SKM-1 treated with dmso at 0.1 percent for 144 hours (cell line): Measurements from ENCODE around the gene SMIM22.

Experiments used
- DNase-seq: peaks from one replicate; lab custom pipeline; 2025; ENCODE audit not compliant: unreplicated experiment; lab: John Stamatoyannopoulos, UW

SMIM22 gene, protein sequence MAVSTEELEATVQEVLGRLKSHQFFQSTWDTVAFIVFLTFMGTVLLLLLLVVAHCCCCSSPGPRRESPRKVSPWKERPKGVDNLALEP

DNA sequence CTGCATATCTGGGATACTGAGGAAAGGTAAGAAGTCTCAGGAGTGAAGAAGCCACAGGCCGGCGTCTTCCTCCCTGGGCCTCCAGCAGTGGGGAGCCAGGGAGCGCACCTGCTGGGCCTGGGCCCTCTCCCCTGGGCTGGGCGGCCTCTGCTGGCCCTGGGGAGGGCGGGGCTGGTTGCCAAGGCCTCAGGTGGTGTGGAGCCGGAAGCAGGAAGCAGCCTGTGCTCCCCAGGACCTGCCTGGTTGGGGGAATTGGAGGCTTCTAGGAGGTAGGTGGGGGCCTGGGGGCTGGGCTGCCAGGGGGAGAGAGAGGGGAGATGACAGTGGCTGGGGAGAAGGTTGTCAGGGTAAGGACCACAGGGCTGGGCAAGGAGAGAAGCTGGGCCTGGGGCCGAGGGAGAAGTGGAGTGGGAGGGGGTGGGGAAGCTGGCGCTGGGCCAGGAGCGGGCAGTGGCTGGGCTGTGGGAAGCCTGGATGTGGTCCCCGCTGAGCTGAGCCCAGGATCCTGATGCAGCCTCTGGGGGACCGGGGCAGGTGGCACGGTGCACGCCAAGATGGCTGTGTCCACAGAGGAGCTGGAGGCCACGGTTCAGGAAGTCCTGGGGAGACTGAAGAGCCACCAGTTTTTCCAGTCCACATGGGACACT, at the start of gene SMIM22:
SMIM22 (plus strand) TSS at position 189 of the 647 bp plus-strand sequence; CDS start at position 555, 366 bp downstream.
- no peak for DNase-seq

DNA sequence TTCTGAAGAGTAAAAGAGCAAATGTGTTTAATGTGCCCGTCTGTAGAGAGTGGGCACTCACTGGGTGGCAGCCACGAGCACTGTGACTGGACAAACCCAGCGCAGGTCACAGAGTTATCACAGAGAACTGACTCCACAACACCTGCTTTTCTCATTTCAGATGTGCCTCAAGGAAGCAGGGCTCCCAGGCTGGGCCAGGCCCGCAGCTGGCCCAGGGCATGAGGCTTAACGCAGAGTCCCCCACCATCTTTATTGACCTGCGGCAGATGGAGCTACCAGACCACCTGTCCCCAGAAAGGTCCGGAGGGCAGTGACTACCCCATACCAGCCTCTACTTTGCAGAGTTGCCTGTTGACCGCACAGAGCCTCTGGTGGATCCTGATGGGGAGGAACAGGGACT, 49.0 kb upstream of the SMIM22 start:
- no peak for DNase-seq

DNA sequence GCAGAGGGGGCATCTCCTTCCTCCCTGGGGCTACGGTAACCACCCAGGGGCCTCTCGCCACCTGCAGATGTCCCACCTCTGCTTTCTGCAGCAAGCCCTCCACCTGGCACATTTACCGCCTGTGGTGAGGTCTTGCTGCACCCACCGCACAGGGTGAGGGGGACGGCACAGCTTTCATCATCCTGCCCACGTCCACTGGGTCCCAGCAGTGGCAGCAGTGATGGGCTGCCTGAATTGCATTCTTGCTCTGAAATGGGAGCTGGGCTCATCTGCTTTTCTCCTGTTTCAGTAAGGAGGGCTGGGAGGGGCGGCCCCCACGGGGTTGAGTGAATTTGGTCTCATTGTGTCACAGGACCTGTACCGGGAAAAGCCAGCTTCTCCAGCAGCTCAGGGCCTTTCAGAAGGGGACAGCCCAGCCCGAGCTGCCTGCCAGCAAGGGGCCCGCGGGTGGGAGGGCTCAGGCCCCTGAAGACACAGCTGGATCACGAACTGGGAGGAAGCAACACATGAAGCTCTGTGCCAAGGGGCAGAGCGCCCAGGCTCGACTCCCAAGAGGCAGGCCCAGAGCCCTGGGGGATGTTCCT, 48.1 kb upstream of the SMIM22 start:
- no peak for DNase-seq

DNA sequence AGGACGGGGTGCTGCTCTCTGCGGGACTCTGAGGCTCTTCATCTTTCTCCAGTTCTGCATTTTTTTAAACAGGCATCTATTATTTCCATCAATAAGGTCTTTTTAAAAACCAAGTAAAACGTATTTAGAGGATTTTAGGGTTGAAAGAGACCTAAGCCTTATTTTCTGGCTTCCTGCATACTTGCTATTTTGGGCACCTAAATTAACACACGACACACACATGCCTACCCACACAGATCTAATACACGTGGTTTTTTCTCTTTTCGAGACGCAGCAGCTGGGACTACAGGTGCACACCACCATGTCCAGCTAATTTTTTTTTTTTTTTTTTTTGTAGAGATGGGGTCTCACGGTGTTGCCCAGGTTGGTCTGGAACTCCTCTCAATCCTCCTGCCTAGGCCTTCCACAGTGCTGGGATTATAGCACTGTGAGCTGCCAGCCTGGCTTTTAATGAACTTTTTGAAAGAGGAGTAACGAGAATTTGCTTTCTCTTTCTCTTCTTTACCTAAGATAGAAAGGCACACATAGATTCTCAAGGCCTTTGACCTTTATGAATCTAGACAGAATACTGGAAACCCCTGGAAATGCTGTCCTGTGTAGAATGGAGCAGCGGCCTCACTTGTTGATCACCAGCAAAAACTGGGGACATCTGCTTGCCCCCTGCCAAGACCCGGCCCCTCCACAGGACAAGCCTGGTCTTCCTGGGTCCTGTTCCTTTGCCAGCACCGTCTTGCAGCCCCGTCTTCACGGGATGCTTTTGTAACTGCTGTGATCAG, 47.1 kb upstream of the SMIM22 start:
- no peak for DNase-seq

DNA sequence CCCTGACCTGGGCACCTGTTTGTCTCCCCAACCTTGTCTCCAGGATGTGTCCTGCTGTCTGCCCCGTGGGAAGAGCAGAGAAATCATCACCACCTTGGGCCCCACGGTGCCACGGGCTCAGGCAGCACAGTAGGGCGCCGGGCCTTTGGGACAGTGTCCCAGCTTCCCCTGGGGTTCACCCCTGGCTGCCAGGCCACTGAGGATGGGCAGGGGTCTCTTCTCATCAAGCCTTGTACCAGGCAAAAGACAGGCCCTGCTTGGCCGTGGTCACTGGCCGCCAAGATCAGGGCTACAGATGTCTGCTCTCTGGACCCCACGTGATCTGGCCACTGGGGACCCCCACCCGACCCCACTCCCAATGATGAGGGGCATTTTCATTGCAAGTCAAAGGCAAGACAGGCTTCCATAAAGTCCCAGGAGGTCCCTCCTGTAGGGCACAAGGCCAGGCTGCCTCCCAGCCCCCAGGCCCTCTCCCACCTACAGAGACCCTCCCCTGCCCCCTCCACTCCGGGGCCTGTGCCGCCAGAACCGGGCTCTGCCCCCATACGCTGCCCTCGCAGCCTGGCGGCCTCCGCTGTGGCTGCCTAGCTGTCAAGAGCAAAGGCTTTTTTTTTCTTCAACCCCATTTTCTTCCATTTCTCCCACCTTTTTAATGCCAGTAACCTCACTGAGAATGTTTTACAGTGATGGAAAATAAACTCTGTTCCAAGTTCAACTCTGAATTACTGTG, 46.3 kb upstream of the SMIM22 start:
- no peak for DNase-seq

DNA sequence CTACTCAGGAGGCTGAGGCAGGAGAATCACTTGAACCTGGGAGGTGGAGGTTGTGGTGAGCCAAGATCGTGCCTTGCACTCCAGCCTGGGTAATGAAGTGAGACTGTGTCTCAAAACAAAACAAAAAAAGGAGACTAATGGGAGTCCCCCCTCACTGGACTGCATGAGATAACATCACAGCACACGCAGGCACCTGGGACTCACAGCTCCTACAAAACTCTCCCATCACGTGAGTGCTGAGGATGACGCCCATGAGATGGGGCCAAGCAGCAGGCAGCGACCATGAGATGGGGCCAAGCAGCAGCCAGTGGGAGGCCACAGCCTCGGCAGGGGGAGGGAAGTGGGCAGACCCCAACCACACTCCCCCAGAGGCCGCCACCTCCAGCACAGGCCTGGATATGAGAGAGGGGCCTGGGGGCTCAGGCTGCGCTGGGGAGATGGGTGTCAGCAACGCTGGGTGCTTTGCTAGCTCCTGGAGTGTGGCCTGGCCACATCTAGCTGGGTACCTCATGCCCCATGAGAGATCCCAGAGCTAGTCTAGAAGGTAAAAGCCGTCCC, 45.4 kb upstream of the SMIM22 start:
- DNase-seq: no peak

DNA sequence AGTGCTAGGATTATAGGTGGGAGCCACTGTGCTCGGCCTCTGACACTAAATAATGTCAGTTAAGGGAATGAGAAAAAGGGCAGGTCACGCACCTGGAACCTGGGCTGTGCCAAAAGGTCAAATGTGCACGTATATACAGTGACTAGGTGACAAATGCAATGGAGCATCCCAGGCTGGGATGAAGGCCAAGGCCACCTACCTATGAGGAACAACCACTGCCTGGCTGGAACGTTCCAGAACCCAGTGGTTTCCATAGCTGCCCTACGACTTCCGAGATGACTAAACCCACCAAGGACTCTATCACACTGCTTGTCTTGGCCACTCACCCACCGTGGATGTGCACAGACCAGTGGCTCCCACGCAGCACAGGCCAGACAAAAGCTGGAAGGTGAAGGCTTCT, 44.3 kb upstream of the SMIM22 start:
- DNase-seq: no peak

DNA sequence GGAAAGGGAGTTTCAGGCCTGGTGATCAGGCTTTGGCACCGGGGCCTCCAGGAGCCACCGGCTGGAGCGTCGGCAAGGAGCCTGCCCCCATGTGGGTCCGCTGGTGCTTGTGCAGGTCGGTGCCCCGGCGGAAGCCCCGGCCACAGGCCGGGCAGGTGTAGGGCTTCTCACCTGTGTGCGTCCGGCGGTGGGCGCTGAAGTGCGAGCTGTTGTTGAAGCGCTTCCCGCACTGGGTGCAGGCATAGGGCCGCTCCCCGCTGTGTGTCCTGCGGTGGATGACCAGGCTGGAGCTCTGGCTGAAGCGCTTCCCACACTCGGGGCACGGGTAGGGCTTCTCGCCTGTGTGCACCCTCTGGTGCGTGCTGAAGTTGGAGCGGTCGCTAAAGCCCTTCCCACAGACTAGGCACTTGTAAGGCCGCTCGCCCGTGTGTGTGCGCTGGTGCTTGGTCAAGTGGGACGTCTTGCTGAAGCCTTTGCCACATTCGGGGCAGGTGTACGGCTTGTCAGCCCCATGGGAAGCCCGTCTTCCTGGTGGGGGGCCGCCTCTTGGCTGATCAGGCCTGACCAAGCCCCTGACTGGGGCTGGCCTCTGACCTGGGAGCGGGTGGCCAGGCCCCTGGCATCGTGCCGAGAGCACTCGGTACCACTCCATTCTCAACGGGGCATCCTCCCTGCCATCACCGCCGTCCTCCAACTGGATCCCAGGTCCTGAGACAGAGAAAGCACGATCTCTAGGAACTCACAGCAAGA, 42.6 kb upstream of the SMIM22 start:
- no peak for DNase-seq

DNA sequence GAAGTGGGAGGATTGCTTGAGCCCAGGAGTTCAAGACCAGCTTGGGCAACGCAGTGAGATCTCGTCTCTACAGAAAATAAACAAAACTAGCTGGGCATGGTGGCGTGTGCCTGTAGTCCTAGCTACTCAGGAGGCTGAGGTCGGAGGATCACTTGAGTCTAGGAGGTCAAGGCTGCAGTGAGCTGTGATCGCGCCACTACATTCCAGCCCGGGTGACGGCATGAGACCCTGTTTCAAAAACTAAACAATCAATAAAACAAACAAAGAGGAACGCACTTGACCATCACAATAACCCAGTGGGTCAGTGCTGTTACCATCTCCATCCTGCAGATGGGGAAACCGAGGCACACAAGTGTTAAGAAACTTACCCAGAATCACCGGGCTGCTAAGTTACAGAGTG, 41.9 kb upstream of the SMIM22 start:
- no peak for DNase-seq

DNA sequence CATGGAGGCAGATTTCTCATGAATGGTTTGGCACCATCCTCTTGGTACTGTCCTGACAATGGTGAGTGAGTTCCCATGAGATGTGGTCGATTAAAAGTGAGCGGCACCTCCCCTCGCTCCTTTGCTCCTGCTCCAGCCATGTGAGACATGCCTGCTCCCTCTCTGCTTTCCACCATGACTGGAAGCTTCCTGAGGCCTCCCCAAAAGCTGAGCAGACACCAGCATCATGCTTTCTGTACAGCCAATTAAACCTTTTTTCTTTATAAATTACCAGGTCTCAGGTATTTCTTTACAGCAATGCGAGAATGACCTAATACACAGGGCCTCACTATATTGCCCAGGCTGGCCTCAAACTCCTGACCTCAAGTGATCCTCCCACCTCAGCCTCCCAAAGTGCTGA, 40.3 kb upstream of the SMIM22 start:
- no peak for DNase-seq

DNA sequence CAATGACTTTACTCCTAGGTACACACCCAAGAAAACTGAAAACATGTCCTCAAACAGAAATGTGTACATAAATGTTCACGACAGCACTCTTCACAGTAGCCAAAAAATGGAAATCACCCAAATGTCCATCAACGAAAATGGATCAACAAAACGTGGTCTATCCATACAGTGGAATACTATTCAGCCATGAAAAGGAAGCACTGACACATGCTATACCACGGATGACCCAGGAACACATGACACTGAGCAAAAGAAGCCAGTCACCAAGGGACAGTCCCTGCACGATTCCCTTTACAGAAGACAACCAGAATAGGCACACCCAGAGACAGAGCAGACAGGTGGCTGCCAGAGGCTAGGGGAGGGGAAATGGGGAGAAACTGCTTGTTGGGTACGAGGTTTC, 39.5 kb upstream of the SMIM22 start:
- no peak for DNase-seq

DNA sequence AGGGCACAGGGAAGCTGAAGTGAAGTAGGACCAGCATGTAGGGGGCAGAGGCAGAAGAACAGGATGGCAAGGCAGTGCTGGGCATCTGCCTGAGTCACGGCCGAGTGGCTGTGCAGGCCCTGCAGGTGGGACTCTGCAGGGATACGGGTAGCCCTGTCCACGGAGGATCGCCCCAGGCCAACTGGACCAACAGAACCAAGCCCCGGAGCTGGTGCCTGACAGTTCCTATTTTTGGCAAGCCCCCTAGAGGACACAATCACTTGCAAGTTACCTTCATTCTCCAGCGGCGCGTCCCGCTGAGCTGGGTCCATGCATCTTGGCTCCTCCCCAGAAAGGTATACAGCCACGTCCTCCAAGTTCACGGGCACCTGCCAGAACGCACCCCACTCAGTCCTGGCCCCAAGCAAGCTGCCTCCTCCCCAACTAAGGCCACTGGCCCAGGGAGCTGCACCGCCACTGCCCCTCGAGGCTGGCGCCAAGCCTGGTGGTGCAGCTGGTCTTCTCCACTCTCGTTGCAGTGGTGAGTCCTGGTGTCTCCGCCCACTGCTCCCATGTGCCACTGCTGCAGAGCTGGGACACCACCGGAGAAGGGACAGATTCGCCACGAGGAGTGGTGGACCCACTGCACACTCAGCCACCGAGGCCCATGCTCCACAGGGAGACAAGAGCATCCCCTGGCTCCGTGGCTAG, 34.8 kb upstream of the SMIM22 start:
- no peak for DNase-seq

DNA sequence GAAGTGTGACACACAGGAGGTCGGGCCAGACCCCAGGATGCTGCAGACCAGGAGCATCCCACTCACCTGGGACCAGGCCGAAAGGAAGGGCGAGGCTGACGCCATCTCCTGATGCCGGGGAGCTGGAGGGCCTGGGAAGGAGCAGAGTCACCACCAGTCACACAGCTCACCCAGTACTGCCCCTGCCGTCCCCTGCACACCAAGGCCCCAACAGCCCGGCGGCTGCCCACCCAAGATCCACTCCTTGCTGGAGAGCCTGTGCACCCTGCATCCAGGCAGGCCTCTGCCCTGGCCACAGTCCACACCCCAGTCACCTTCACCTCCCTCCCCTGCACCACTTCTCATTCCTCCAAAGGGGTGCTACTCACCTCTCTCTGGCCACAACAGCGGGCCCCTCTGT, 33.0 kb upstream of the SMIM22 start:
- no peak for DNase-seq

DNA sequence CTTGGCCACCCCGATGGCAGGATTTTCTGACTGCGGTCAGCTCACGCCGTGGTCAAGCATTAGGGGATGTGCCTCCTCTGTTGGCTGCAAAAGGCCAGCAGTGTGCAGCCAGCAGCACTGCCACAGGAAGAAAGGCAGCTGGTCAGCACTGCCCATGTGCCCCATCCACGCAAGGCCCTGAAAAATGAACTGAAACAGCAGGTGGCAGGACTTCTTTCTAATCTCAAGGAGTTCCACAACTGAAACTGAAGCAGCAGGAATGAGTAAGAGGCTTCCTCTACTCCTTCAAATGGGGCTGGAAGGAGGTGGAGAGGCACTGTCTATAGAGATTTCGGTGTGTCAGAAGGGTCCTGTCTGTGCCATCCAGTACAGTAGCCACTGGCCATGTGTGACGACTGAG, 31.4 kb upstream of the SMIM22 start:
- no peak for DNase-seq

DNA sequence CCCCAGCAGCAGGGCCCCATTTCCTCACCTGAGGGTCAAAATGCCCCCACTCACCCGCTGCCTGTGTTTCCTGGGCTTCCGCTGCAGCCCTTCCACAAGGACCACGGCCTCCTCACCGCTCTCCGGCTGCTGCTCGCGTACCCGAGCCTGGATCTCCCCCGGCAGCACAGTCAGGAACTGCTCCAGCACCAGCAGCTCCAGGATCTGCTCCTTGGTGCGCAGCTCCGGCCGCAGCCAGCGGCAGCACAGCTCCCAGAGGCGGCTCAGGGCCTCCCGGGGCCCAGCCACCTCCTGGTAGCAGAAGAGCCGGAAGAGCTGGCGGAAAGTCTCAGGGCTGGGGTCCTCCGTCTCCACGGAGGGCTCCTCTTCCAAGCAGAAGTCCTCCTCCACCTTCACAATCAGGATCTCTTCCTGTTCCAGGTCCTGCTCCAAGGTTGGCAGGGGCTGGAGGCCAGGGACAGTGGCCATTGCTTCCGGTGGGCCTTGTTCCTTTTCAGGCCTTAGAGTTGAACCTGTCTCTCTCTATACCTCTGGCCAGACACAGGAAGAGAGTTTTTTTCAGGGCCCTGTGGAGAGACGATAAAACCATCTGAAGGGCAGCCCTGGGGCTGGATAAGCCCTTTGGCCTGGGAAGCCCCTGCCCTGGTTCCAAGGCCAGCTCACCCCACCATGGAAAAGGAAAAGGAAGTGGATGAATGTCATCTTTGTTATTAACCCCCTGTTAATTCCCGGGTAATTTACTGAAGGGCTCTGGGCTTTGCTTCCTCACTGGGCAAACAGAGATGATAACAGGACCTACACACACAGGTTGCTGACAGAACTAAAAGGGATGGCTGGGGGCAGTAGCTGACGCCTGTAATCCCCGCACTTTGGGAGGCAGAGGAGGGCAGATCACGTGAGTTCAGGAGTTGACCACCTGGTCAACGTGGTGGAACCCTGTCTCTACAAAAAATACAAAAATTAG, 29.4 kb upstream of the SMIM22 start:
- no peak for DNase-seq

DNA sequence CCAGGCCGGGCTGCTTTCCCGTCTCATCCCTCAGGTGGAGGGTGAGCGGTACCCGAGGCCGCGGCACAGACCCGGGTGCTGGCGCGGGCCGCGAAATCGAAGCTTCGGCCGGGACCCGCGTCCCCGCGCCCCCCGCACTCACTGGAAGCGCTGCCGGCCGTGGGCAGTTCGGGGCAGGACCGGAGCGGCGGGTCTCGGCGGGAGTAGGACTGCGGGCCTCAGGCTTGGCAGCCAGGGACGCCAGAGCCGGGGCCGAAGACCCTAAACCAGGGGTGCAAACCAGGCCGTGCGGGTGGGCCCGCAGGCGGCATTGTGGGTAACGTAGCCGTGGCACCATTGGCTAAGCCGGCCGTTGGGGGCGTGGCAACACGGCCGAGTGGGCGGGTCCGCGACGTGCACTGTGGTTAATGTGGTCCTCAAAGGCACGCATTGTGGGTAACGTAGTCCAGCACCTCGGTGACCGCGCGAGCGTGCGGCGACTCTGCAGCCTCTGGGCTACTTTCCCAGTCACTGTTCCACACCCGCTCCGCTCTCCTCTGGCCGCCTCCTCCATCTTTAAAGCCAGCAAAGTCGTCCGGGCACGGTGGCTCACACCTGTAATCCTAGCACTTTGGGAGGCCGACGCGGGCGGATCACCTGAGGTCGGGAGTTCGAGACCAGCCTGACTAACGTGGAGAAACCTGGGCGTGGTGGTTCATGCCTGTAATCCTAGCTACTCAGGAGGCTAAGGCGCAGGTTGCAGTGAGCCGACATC, 28.1 kb upstream of the SMIM22 start, which contains the start of gene ZNF500:
ZNF500 (minus strand) TSS at position 288 of the 754 bp plus-strand sequence. CDS start 1,184 bp downstream, outside the sequence.
- DNase-seq: peak; percentile 92

DNA sequence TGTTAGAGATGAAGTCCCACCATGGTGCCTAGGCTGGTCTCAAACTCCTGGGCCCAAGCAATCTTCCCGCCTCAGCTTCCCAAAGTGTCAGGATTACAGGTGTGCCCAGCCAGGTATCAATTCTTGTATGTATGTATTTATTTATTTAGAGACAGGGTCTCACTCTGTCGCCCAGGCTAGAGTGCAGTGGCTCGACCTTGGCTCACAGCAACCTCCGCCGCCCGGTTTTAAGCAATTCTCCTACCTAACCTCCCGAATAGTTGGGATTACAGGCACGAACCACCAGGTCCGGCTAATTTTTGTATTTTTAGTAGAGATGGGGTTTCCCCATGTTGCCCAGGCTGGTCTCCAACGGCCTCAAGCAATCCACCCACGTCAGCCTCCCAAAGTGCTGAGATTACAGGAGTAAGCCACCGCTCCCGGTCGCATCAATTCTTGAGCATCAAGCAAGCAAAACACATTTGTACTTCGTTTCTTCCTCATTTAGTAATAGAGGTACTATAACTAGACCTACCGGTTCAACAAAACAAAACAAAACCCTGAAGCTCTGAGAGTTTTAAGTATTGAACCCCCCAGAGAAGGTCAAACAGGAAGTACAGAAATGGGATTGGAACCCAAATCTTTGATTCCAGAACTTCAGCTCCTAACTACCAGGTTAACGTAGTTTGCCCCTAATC, 27.2 kb upstream of the SMIM22 start:
- DNase-seq: peak; percentile 66
